ENCODE data around the gene GLDC. TPM values are rescaled to one million over a fixed set of nuclear protein-coding genes. Genes with fewer than 3 reads are reported as not detected.
"Not testable (repeated sequence)": the region's sequence is repeated elsewhere in the genome, so short reads cannot be mapped to it uniquely, and the experiment has no call there.

GLDC gene
- total and polyA plus RNA-seq, 4 donors, result 26.7 to 102 (median 59.3) TPM

- TF ChIP-seq, protein P1, sequence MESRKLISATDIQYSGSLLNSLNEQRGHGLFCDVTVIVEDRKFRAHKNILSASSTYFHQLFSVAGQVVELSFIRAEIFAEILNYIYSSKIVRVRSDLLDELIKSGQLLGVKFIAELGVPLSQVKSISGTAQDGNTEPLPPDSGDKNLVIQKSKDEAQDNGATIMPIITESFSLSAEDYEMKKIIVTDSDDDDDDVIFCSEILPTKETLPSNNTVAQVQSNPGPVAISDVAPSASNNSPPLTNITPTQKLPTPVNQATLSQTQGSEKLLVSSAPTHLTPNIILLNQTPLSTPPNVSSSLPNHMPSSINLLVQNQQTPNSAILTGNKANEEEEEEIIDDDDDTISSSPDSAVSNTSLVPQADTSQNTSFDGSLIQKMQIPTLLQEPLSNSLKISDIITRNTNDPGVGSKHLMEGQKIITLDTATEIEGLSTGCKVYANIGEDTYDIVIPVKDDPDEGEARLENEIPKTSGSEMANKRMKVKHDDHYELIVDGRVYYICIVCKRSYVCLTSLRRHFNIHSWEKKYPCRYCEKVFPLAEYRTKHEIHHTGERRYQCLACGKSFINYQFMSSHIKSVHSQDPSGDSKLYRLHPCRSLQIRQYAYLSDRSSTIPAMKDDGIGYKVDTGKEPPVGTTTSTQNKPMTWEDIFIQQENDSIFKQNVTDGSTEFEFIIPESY (IDR thresholded peaks at IDR 0.05), result no peak
Observed at GRCh38 chr9:6628704-6629103, 16.8 kb downstream of the GLDC start (continued).

DNA sequence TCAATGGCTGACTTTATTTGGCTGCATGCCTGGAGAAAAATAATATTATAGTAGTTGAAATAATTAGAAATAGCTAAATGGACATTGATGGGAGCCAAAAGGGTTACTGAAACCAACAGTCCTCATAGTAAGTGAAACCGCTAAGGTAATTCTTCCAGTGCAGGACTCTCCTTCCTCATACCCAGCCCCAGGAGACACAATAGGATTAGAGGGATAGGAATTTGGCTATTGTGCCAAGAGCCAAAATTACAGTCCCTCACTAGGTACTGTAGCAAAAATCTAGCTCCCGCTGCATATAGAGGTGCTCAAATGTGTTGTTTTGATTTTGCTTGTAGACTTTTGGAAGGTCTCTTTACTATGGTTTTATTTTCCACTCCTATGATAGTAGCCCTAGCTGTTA lies 20.2 kb downstream of the GLDC start:
- Histone ChIP-seq H3K36me3 (ENCODE audit: control insufficient read depth in 4 of 4, insufficient read depth in 3 of 4, low read depth in 1 of 4, low read length in 3 of 4) (peaks cover 0 to 2% (median 0%) of the 10 kb centered on the region in 4 donors), H3K4me1 (ENCODE audit: control insufficient read depth in 4 of 4, insufficient read depth in 4 of 4, low read length in 3 of 4) (peaks cover 0 to 26% (median 20%) of the 10 kb centered on the region in 4 donors), H3K9ac (ENCODE audit: low read depth in 1 of 2, low read length in 2 of 2) (no peak overlapping the region), H3K4me3 (ENCODE audit: low read depth in 1 of 3, low read length in 3 of 3) (no peak overlapping the region), H3K27ac (ENCODE audit: low read depth in 1 of 2, low read length in 2 of 2) (no peak overlapping the region), H3K9me3 (ENCODE audit: control insufficient read depth in 4 of 4, low read length in 3 of 4) (no peaks in the 10 kb centered on the region), H3K27me3 (ENCODE audit: control insufficient read depth in 4 of 4, insufficient read depth in 4 of 4, low read length in 3 of 4) (no peaks in the 10 kb centered on the region)
- WGBS, result 72% methylated on average over 2 of the region's 2 CpGs
- no peak for DNase-seq (ENCODE audit: low spot score)
- TF ChIP-seq SP1 (IDR thresholded peaks at IDR 0.05), result no peak
- TF ChIP-seq HNF4G (IDR thresholded peaks at IDR 0.05), result no peak
- no peak for TF ChIP-seq FOXA2 (IDR thresholded peaks at IDR 0.05)
- TF ChIP-seq TAF1 (conservative IDR thresholded peaks at IDR 0.05), result no peak
- no peak for TF ChIP-seq JUND (IDR thresholded peaks at IDR 0.05)
- TF ChIP-seq, protein P2, sequence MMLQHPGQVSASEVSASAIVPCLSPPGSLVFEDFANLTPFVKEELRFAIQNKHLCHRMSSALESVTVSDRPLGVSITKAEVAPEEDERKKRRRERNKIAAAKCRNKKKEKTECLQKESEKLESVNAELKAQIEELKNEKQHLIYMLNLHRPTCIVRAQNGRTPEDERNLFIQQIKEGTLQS (IDR thresholded peaks at IDR 0.05), result no peak
- no peak for TF ChIP-seq FOXA1 (IDR thresholded peaks at IDR 0.05)
- TF ChIP-seq CTCF (IDR thresholded peaks at IDR 0.05; ENCODE audit: low read depth, low read length, missing input control), result no peak
- TF ChIP-seq, protein P1 (IDR thresholded peaks at IDR 0.05), result no peak
- TF ChIP-seq GABPA (IDR thresholded peaks at IDR 0.05 in 1 of 2, conservative IDR thresholded peaks at IDR 0.05 in 1 of 2), result no peak
- TF ChIP-seq RXRA (IDR thresholded peaks at IDR 0.05), result no peak
- no peak for TF ChIP-seq YY1 (IDR thresholded peaks at IDR 0.05)
- TF ChIP-seq, protein P3, sequence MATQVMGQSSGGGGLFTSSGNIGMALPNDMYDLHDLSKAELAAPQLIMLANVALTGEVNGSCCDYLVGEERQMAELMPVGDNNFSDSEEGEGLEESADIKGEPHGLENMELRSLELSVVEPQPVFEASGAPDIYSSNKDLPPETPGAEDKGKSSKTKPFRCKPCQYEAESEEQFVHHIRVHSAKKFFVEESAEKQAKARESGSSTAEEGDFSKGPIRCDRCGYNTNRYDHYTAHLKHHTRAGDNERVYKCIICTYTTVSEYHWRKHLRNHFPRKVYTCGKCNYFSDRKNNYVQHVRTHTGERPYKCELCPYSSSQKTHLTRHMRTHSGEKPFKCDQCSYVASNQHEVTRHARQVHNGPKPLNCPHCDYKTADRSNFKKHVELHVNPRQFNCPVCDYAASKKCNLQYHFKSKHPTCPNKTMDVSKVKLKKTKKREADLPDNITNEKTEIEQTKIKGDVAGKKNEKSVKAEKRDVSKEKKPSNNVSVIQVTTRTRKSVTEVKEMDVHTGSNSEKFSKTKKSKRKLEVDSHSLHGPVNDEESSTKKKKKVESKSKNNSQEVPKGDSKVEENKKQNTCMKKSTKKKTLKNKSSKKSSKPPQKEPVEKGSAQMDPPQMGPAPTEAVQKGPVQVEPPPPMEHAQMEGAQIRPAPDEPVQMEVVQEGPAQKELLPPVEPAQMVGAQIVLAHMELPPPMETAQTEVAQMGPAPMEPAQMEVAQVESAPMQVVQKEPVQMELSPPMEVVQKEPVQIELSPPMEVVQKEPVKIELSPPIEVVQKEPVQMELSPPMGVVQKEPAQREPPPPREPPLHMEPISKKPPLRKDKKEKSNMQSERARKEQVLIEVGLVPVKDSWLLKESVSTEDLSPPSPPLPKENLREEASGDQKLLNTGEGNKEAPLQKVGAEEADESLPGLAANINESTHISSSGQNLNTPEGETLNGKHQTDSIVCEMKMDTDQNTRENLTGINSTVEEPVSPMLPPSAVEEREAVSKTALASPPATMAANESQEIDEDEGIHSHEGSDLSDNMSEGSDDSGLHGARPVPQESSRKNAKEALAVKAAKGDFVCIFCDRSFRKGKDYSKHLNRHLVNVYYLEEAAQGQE (IDR thresholded peaks at IDR 0.05), result no peak
- no peak for TF ChIP-seq EGR1 (IDR thresholded peaks at IDR 0.05; ENCODE audit: low read depth in 2 of 2)
- no peak for TF ChIP-seq HNF4A (conservative IDR thresholded peaks at IDR 0.05)
- TF ChIP-seq RAD21 (IDR thresholded peaks at IDR 0.05), result no peak
- no peak for TF ChIP-seq NR2F2 (IDR thresholded peaks at IDR 0.05)

DNA sequence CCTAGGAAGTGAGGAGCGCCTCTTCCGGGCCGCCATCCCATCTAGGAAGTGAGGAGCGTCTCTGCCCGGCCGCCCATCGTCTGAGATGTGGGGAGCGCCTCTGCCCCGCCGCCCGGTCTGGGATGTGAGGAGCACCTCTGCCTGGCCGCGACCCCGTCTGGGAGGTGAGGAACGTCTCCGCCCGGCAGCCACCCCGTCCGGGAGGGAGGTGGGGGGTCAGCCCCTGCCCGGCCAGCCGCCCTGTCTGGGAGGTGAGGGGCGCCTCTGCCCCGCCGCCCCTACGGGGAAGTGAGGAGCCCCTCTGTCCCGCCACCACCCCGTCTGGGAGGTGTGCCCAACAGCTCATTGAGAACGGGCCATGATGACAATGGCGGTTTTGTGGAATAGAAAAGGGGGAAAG lies 22.7 kb downstream of the GLDC start:
- WGBS, result 97% methylated on average over 29 of the region's 29 CpGs
- not testable (repeated sequence) for H3K9me3 ChIP-seq (ENCODE audit: control insufficient read depth in 4 of 4, low read length in 3 of 4); DNase-seq (ENCODE audit: low spot score); H3K4me3 ChIP-seq (ENCODE audit: low read depth in 1 of 3, low read length in 3 of 3); H3K9ac ChIP-seq (ENCODE audit: low read depth in 1 of 2, low read length in 2 of 2); H3K27ac ChIP-seq (ENCODE audit: low read depth in 1 of 2, low read length in 2 of 2); H3K4me1 ChIP-seq (ENCODE audit: control insufficient read depth in 4 of 4, insufficient read depth in 4 of 4, low read length in 3 of 4); H3K27me3 ChIP-seq (ENCODE audit: control insufficient read depth in 4 of 4, insufficient read depth in 4 of 4, low read length in 3 of 4)
- peaks cover 0 to 15% (median 7%) of the 10 kb centered on the region in 4 donors for H3K36me3 ChIP-seq (ENCODE audit: control insufficient read depth in 4 of 4, insufficient read depth in 3 of 4, low read depth in 1 of 4, low read length in 3 of 4)

All from liver (tissue), 9 donors.